Hematopoietic multipotent progenitor cell treated with erythropoietin and hydrocortisone succinate and interleukin-3 and kit ligand, for 15 days (in vitro differentiated cells): ENCODE results near the gene CNOT3.
"Not testable (repeated sequence)": the region's sequence is repeated elsewhere in the genome, so short reads cannot be mapped to it uniquely, and the experiment has no call there.

Experiments
- DNase-seq: peaks from one replicate; pipeline ENCODE4 v3.0.0-alpha.2; 2015; ENCODE audit warnings: low spot score

CNOT3 gene

GRCh38 chr19:54171736-54172431, 34.3 kb downstream of the CNOT3 start:
- not testable (repeated sequence) for DNase-seq

DNA sequence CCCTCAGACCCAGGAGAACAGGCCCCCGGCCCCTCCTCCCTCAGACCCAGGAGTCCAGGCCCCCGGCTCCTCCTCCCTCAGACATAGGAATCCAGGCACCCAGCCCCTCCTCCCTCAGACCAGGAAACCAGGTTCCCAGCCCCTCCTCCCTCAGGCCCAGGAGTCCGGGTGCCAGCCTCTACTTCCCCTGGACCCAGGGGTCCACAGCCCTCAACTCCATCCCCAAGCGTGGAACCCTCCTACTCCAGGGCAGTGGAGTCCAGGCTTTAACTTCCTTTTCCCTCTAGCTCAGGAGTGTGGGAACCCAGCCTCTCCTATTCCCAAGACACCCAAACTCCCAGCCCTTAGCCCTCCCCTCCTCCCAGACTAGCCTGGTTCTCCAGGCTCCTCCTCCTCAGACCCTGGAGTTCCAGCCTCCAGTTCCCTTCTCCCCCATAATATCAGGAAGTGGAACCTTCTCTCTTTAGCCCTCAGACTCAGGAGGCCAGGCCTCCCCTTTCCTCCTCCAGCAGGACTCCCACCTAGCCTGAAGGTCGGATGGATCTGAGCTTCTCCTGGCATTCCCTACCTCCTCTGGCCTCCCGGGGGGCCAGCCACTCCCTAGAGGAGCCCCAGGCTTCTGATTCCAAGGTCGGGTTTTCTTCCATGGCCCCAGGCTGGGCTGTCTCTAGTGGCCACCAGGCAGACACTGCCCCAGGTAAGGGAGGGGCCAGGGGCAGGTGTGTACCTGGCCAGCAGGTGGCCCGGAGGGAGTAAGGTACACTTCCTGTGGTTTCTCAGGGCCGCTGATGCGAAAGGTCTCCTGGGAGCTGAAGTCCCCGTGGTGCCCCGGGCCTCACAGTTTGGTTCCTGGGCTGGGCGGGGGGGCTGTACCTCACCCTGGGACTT, 35.2 kb downstream of the CNOT3 start, which contains the start of gene TMC4:
Gene TMC4 (minus strand): TSS at position 690 of the 888 bp plus-strand sequence. CDS start 43 bp downstream, at position 647.
- DNase-seq = no peak

DNA sequence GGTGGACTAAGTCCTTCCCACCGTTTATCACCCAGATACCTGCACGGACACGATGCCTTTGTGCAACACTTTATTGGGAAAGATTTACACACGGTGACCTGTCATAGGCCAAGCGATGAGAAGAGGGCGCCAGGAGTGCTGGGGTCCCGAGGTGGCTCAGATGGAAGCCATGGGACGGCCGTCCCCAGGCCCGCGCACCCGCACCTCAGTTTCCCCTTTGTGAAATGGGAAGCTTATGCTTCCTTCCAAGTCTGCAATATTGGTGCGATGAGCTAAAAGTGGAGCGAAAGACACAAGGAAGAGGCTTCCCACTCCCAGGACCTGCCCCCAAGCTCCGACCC, 35.8 kb downstream of the CNOT3 start:
- no peak for DNase-seq

DNA sequence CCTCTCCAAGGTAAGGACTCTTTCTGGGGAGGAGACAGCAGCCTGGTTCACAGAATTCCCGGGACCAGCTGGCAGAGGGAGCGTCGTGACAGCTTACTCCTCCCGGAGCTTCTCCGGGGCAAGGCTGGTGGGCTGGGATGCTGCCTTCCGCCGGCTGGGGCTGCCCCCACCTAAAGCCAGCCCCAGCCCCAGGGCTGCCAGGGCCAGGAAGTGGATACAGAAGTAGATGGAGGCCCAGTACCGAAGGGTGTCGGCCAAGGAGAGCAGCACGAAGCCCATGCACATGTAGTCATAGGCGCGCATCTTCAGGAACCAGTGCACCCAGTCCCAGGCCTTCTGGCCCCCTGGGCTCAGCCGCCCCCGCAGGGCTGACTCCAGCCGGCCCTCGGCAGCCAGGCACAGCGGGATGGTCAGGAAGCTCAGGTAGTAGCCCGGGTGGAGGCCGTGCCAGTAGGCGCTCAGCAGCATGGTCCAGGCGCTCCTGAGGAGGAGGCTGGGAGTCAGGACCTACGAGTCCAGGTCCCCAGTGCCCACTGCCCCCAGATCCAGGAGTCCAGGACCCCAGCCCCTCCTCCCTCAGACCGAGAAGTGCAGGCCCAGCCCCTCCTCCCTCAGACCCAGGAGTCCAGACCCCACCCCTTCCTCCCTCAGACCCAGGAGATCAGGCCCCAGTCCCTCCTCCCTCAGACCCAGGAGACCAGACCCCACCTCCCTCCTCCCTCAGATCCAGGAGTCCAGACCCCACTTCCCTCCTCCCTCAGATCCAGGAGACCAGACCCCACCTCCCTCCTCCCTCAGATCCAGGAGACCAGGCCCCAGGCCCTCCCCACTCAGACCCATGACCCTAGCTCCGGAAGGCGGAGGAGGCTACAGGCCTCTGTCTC, 36.6 kb downstream of the CNOT3 start:
- DNase-seq = no peak

DNA sequence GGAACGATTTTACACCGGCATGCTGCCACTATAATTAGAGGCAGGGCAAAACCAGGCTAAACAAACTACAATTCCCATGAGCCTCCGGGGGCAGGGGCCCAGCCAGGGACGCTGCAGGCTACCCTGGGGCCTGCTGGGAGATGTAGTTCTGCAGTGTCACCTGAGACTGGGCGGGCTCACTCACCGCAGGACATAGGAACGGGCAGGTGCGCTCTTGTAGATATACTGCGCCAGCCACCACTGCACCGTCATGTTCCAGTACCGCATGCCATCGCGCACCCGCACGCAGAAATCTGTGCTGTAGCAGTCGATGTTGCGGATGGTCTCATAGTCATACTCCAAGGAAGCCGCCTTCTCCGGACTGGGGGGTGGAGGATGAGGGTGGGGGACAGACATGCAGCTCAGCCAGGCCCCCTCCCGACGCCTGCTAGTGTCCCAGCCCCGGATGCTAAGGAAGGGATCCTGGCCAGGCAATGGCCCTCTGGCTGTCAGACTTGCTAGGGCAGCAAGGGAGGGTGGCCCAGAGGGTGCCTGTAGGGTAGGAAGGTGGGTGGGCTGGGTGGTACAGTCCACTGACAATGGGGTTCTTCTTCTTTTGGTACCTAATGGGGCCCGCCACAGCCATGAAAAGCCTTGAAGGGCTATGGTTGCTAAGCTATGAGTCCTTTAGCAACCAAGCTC, 41.2 kb downstream of the CNOT3 start:
- DNase-seq = peak; percentile 58

DNA sequence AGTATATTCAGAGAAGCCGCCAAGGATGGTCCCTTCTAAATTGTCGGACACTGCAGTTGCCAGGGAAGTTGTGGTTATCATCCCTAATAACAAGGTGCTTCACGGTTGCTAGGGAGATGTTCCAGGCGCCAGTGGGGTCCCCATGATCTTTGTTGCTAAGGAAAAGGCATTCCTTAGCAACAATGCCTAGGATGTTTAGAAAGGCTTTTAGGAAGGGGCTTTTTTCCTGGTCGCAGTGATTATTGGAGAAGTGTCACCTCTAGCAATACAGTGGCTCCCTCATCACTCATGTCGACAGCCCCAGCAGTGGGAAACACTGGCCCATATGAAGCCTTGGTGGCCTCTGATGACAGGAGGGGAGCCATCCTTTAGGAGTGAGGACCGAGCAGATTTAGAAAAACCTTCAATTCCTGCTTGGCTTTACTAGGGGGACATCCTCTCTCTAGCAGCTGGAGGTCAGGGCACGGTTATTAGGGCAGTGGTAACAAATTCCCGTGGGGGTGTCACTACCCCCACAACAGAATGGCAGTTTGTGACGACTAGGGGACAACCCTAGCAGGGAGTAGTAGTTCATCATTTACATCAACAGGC, 41.8 kb downstream of the CNOT3 start:
- no peak for DNase-seq

DNA sequence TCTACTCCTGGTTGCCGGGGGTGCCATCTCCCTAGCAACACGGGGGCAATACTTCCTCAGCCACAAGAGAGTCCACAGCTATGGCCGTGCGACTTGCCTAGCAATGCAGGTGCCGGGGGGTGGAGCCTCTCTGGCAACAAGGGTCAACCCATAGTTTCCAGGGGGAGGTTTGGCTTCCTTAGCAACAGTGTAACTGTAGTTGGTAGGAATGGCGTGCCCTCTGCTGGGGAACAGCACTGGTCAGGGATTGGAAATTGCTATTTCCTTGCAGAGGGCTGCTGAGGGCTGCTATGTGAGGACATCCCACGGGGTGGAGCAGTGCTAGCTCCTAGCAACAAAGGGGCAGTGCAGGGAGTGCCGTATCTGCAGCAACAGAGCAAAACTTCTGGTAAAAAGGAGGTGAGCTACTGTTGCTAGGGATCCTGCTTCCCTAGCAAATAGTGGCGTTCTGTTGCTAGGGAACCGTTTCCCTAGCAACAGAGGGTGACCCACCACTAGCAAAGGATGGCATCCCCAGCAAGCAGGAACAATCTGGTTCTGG, 42.4 kb downstream of the CNOT3 start:
- DNase-seq = peak; percentile 25

DNA sequence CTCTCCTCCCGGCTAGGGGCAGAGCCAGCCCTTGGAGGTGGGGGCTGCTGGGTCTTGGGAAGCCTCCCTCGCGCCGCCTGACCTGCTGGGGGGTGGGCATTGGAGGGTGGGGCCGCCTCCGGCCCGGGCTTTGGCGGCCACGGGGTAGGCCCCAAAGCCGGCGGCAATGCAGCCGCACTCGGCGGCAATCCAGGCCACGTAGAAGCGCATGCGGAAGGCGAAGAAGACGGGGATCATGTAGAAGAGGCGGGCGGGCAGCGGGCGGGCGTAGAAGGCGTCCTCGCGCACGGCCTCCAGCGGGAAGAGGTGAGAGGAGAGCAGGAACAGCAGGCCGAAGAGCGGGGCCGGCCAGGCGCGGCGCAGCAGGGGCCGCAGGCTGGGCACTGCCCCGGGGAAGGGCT, 43.1 kb downstream of the CNOT3 start:
- no peak for DNase-seq

- DNase-seq = not testable (repeated sequence)
These were observed 44.3 kb downstream of the CNOT3 start for GRCh38 chr19:54181894-54182293.

DNA sequence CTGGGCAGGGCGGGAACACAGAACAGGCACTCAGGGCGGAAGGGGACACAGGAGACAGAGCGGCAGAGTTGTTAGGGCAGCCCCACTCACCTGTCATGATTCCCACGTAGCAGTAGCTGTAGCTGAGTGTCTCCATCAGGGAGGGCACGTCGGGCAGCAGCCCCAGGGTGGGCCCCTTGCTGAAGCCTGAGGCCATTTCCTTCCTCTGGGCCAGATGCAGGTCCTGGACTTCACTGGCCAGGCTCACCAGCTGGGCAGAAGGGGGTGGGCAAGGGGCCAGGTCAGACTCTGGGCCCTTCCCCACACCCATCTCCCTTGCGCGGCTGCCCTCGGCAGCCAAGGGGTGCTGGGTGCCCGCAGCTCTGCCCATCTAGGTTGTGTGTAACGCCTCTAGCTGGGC, 45.9 kb downstream of the CNOT3 start:
- DNase-seq = no peak

- DNase-seq = no peak
These were observed 48.8 kb downstream of the CNOT3 start for GRCh38 chr19:54186351-54186750.

- no peak for DNase-seq
These were observed 49.4 kb downstream of the CNOT3 start for GRCh38 chr19:54186934-54187381.

DNA sequence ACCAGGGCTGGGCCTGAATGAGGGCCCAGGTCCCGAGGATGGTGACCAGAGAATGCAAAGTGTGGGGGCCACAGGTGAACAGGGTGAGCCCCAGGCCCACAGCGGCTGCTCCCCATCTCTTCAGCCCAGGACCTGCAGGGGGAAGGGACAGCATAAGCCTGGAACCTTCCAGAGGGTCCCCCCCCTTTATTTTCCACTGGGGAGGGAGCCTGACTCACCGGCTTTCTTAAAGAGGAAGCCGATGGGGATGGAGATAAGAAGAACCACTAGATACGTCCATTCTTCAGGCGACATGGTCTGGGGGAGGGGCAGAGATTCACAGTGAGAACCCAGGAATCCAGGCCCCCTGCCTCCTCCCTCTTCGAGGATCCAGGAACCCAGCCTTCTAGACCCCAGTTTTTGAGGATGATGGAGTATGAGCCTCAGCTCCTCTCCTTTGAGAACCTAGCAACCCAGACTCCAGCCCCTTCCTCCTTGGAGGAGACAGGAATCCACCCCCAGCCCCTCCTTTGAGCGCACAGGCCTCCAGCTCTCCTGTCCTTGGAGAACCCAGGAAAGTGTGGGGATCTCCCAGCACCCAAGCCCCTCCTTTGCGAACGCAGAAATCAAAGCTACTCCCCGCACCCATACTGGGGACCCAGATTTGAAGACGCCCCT, 50.8 kb downstream of the CNOT3 start:
- no peak for DNase-seq

- no peak for DNase-seq
These were observed 51.7 kb downstream of the CNOT3 start, which contains the start of gene MBOAT7 for GRCh38 chr19:54189145-54189734. Gene MBOAT7 (minus strand): TSS chr19:54189580. CDS start chr19:54188508, 1,072 bp downstream.

- peak; percentile 100 for DNase-seq
These were observed 52.4 kb downstream of the CNOT3 start for GRCh38 chr19:54189735-54190502.

GRCh38 chr19:54190503-54191010, 53.0 kb downstream of the CNOT3 start:
- peak; percentile 99 for DNase-seq

GRCh38 chr19:54191011-54191810, 53.6 kb downstream of the CNOT3 start, which contains the start of gene TSEN34:
Gene TSEN34 (plus strand): TSS chr19:54191308. CDS start chr19:54191365, 57 bp downstream.
- DNase-seq = peak; percentile 89
